GM12878 (cell line): ENCODE results near the gene NDUFA13. TPM values are rescaled to one million over a fixed set of nuclear protein-coding genes. Genes with fewer than 3 reads are reported as not detected.

Source experiments
- ATAC-seq: fragments of 200-7000 bp; cut with Tn5 transposase; 3 replicates; pipeline ENCODE4 v1.9.1; 2020; ENCODE audit warnings: mild to moderate bottlenecking, moderate library complexity
- BruUV-seq: library from RNA; stranded (reverse); fragments of 400-500 nt; replicated peaks from 2 replicates; lab custom pipeline; 2021; lab: Mats Ljungman, UMichigan
- CTCF ChIA-PET: fragments of 300-600 bp; sonication (Branson Sonifier 250); formaldehyde crosslinking; extraction: SDS; loops from one replicate; lab custom pipeline; 2021; ENCODE audit warnings: inconsistent platforms; lab: Yijun Ruan, JAX
- POLR2A ChIA-PET: fragments of 350-600 bp; formaldehyde crosslinking; extraction: SDS; loops from one replicate; lab custom pipeline; 2021; ENCODE audit warnings: inconsistent platforms; lab: Charles Lee
- RAD21 ChIA-PET: fragments of 300-600 bp; sonication (Branson Sonifier 250); formaldehyde crosslinking; loops from one replicate; lab custom pipeline; 2023; ENCODE audit warnings: antibody characterized with exemption; ENCODE audit not compliant: unreplicated experiment; lab: Charles Lee
- SMC1A ChIA-PET: fragments of 300-600 bp; sonication (Branson Sonifier 250); formaldehyde crosslinking; loops from one replicate; lab custom pipeline; 2023; ENCODE audit not compliant: unreplicated experiment, uncharacterized antibody; lab: Charles Lee
- DNase-seq: peaks from one replicate; pipeline ENCODE4 v3.0.0-alpha.2; 2011; ENCODE audit warnings: low read depth, low spot score
- FAIRE-seq: peaks from 3 replicates; lab custom pipeline; 2011; peaks lifted over from hg19 to GRCh38; lab: Jason Lieb, UNC
- H2AFZ ChIP-seq: 2 replicates; pipeline ENCODE4 v1.6.0; 2011; ENCODE audit warnings: low read depth, low read length, control low read depth; ENCODE audit not compliant: control insufficient read depth
- H3K27ac ChIP-seq: 2 replicates; pipeline ENCODE4 v1.5.1; 2011; ENCODE audit warnings: control low read depth; ENCODE audit not compliant: control insufficient read depth, insufficient read depth
- H3K27me3 ChIP-seq, 2 experiments: replicated peaks in 1 of 2; 2 replicates each; pipeline versions ENCODE4 v1.6.0 to v1.6.1; 2011; ENCODE audit warnings: low read length in 1 of 2; ENCODE audit not compliant: control insufficient read depth in 2 of 2, insufficient read depth in 2 of 2
- H3K36me3 ChIP-seq, 2 experiments: 2 replicates each; pipeline ENCODE4 v1.5.1; 2011; ENCODE audit warnings: low read length in 1 of 2; ENCODE audit not compliant: control insufficient read depth in 2 of 2, insufficient read depth in 2 of 2
- H3K4me1 ChIP-seq: 2 replicates; pipeline ENCODE4 v1.6.1; 2011; ENCODE audit warnings: mild to moderate bottlenecking, low read length, moderate library complexity, mixed read lengths; ENCODE audit not compliant: control insufficient read depth, insufficient read depth
- H3K4me2 ChIP-seq: 2 replicates; pipeline ENCODE4 v1.6.0; 2011; ENCODE audit warnings: control low read depth; ENCODE audit not compliant: control insufficient read depth, insufficient read depth
- H3K4me3 ChIP-seq: fragments of 200-600 bp; sonication (generic); 2 replicates; pipeline ENCODE4 v1.5.1; 2016
- H3K79me2 ChIP-seq: 2 replicates; pipeline ENCODE4 v1.6.0; 2011; ENCODE audit warnings: low read length; ENCODE audit not compliant: control insufficient read depth, insufficient read depth
- H3K9ac ChIP-seq: 2 replicates; pipeline ENCODE4 v1.8.0; 2011; ENCODE audit warnings: low read length, control low read depth, mixed read lengths; ENCODE audit not compliant: control insufficient read depth, insufficient read depth
- H3K9me3 ChIP-seq: replicated peaks from 3 replicates; pipeline ENCODE4 v1.5.1; 2011; ENCODE audit warnings: mild to moderate bottlenecking, low read length; ENCODE audit not compliant: control insufficient read depth, insufficient read depth
- H4K20me1 ChIP-seq: 2 replicates; pipeline ENCODE4 v1.6.0; 2011; ENCODE audit not compliant: control insufficient read depth, insufficient read depth
- HDAC6 ChIP-seq: fragments of 200-600 bp; sonication (generic); IDR thresholded peaks from one replicate; pipeline ENCODE4 v1.8.0; 2017; ENCODE audit warnings: antibody characterized with exemption; ENCODE audit not compliant: unreplicated experiment
- MTA2 ChIP-seq: fragments of 450-650 bp; IDR thresholded peaks from 2 replicates; pipeline ENCODE4 v1.6.1; 2016; ENCODE audit warnings: low read depth, mild to moderate bottlenecking, moderate library complexity
- MXI1 ChIP-seq: fragments of 150-350 bp; IDR thresholded peaks from 2 replicates; pipeline ENCODE4 v1.6.1; 2011; ENCODE audit warnings: low read depth, mild to moderate bottlenecking, inconsistent platforms, low read length, improper control_type of control experiment
- NBN ChIP-seq: fragments of 450-650 bp; IDR thresholded peaks from 2 replicates; pipeline ENCODE4 v1.6.1; 2016
- NFIC ChIP-seq: IDR thresholded peaks from 2 replicates; pipeline ENCODE4 v1.6.1; 2012; ENCODE audit warnings: low read depth, mild to moderate bottlenecking, inconsistent platforms, low read length, moderate library complexity
- NR2F1 ChIP-seq: fragments of 450-650 bp; conservative IDR thresholded peaks from 2 replicates; pipeline ENCODE4 v1.6.1; 2017; ENCODE audit warnings: mild to moderate bottlenecking
- NRF1 ChIP-seq: conservative IDR thresholded peaks from 2 replicates; pipeline ENCODE4 v1.6.1; 2011; ENCODE audit warnings: mild to moderate bottlenecking, low read depth, low read length, improper control_type of control experiment
- POLR2A ChIP-seq: IDR thresholded peaks from 2 replicates; pipeline ENCODE4 v1.6.1; 2011; ENCODE audit warnings: low read depth, mild to moderate bottlenecking, low read length
- POLR2AphosphoS2 ChIP-seq: IDR thresholded peaks from 2 replicates; pipeline ENCODE4 v1.6.1; 2011; ENCODE audit warnings: low read depth, mild to moderate bottlenecking, low read length, improper control_type of control experiment, moderate library complexity
- RELA ChIP-seq: fragments of 450-650 bp; IDR thresholded peaks from 2 replicates; pipeline ENCODE4 v1.8.0; 2014; ENCODE audit warnings: borderline replicate concordance; ENCODE audit not compliant: partially characterized antibody
- RFX5 ChIP-seq: IDR thresholded peaks from 2 replicates; pipeline ENCODE4 v1.6.1; 2011; ENCODE audit warnings: low read depth, low read length, improper control_type of control experiment
- SPI1 ChIP-seq: IDR thresholded peaks from 2 replicates; pipeline ENCODE4 v1.6.1; 2011; ENCODE audit warnings: low read depth, mild to moderate bottlenecking, low read length, moderate library complexity, borderline replicate concordance; ENCODE audit not compliant: insufficient read depth
- STAT1 ChIP-seq: fragments of 450-650 bp; conservative IDR thresholded peaks from 2 replicates; pipeline ENCODE4 v1.6.1; 2014; ENCODE audit warnings: antibody characterized with exemption, mild to moderate bottlenecking
- ZNF217 ChIP-seq: fragments of 450-650 bp; IDR thresholded peaks from 2 replicates; pipeline ENCODE4 v1.6.1; 2017; ENCODE audit warnings: antibody characterized with exemption, mild to moderate bottlenecking
- WGBS: methylation state at CpG from one replicate; pipeline ENCODE4 v1.1.6; 2016; ENCODE audit warnings: low lambda C conversion rate; ENCODE audit not compliant: insufficient replicate concordance, insufficient coverage; ENCODE audit errors: missing lambda C conversion rate; 5-methylcytosine and 5-hydroxymethylcytosine counted together
- in situ Hi-C: fragments of 300-500 bp; cut with MboI; formaldehyde crosslinking; loops from 9 replicates; pipeline ENCODE4 v1.14.3; 2018; ENCODE audit warnings: mixed read lengths
- intact Hi-C: fragments of 100-400 bp; cut with micrococcal nuclease; formaldehyde crosslinking; loops from one replicate; pipeline ENCODE4 v1.14.2; 2022; ENCODE audit not compliant: unreplicated experiment
- polyA plus RNA-seq, 11 experiments: library from polyadenylated mRNA; depleted of rRNA in 4 of 11; unstranded in 6 of 11; stranded (reverse) in 5 of 11; fragments of >200 nt; fragmentation: Nextera tagmentation in 4 of 11; fragmentation: Illumina TruSeq in 1 of 11; extraction: Ambion mirVana in 4 of 11; extraction: Trizol in 1 of 11; gene quantifications; 1 replicate in 1 of 11; 2 replicates in 10 of 11; pipeline versions ENCODE4 v1.2.1 to v1.2.3, GENCODE V29; 2011 to 2016; ENCODE audit warnings: inconsistent platforms in 2 of 11, missing spikeins in 2 of 11, low read depth in 1 of 11
- total RNA-seq, 4 experiments: library from RNA; depleted of rRNA in 3 of 4; stranded (reverse); fragments of >200 nt in 3 of 4; fragmentation: Illumina TruSeq in 1 of 4; extraction: Trizol in 1 of 4; gene quantifications; 2 replicates each; pipeline versions ENCODE4 v1.2.1 to v1.2.3, GENCODE V29; 2013 to 2021
- TF ChIP-seq, protein P1 (sequence below): fragments of 450-650 bp; IDR thresholded peaks from 2 replicates; pipeline ENCODE4 v1.6.1; 2017; ENCODE audit warnings: borderline replicate concordance

Gene NDUFA13
- total and polyA plus RNA-seq, 10 of the 15 experiments (the other 5 are each of a cell fraction or from before 2014, with no cell fraction given) = 224 to 586 (median 456) TPM

- H3K4me1 ChIP-seq = no peaks in the 10 kb centered on the region
- ChIA-PET SMC1A (no interaction called here), RAD21 (no interaction called here), POLR2A (no interaction called here), CTCF (interaction anchor here (7.2 kb wide), 1 partner anchor 18 kb away, joined by 50 read pairs; no protein-coding TSS in a partner anchor)
- H3K27ac ChIP-seq = no peak overlapping the region
- intact Hi-C loops (no loop called here), in situ Hi-C loops (loop anchor here (25.0 kb wide), 4 partner anchors 862 to 1487 kb away; partner anchors contain the start of genes ZNF66 and ZNF737)
- no peak overlapping the region for H2AFZ ChIP-seq
- no peaks in the 10 kb centered on the region for H3K27me3 ChIP-seq
- no peaks in the 10 kb centered on the region for H4K20me1 ChIP-seq
- no peaks in the 10 kb centered on the region for H3K79me2 ChIP-seq
- TF ChIP-seq NR2F1 = no peak
- TF ChIP-seq STAT1 = no peak
- no peak for TF ChIP-seq MXI1
- TF ChIP-seq RELA = no peak
- TF ChIP-seq POLR2AphosphoS2 = no peak
- no peak for TF ChIP-seq NRF1
- TF ChIP-seq NFIC = no peak
- no peak for TF ChIP-seq MTA2
- TF ChIP-seq HDAC6 = no peak
- no peak for TF ChIP-seq ZNF217
- no peak for TF ChIP-seq RFX5
- no peak for TF ChIP-seq POLR2A
- no peak for TF ChIP-seq SPI1
- TF ChIP-seq, protein P1, sequence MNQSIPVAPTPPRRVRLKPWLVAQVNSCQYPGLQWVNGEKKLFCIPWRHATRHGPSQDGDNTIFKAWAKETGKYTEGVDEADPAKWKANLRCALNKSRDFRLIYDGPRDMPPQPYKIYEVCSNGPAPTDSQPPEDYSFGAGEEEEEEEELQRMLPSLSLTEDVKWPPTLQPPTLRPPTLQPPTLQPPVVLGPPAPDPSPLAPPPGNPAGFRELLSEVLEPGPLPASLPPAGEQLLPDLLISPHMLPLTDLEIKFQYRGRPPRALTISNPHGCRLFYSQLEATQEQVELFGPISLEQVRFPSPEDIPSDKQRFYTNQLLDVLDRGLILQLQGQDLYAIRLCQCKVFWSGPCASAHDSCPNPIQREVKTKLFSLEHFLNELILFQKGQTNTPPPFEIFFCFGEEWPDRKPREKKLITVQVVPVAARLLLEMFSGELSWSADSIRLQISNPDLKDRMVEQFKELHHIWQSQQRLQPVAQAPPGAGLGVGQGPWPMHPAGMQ = no peak
- no peak for TF ChIP-seq NBN
- H3K4me2 ChIP-seq = no peak overlapping the region
- H3K9ac ChIP-seq = no peak overlapping the region
- no peaks in the 10 kb centered on the region for H3K9me3 ChIP-seq
- DNase-seq = no peak
- no TSS peak for BruUV-seq
- FAIRE-seq = no peak
- WGBS = 52% methylated on average over 23 of the region's 23 CpGs
- no peaks in the 10 kb centered on the region for H3K36me3 ChIP-seq
- no peak overlapping the region for H3K4me3 ChIP-seq
- no peak for ATAC-seq
Measured at GRCh38 chr19:19549804-19550464, 33.9 kb downstream of the NDUFA13 start.
